DLD1 (cell line): Measurements from ENCODE around the gene PEX5L.
"Not testable (repeated sequence)": the region's sequence is repeated elsewhere in the genome, so short reads cannot be mapped to it uniquely, and the experiment has no call there.

Source experiments
- in situ Hi-C: cut with HindIII; loops from 2 replicates; pipeline ENCODE4 v1.10.0; 2017; ENCODE audit warnings: low sequenced_read_pairs

Gene PEX5L

GRCh38 chr3:179794355-179794754, 242.4 kb downstream of the PEX5L start:
- in situ Hi-C loops = no loop called here

DNA sequence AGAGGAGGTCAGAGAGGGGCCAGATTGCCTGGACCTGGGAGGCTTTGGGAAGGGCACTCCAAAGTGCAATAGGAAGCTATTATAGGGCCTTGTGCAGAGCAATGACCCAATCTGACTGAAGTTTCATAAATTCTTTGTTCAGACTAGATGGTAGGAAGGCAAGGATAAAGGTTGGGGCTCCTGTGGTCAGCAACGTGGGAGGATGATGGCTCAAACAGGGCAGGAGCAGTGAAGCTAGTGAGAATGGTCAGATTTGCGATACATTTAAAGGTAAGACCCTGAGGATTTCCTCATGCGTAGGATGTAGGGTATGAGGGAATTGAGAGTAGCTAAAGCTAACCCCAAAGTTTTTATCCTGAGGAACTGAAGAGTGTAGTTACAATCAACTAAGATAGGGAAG, 244.9 kb downstream of the PEX5L start:
- in situ Hi-C loops = no loop called here

DNA sequence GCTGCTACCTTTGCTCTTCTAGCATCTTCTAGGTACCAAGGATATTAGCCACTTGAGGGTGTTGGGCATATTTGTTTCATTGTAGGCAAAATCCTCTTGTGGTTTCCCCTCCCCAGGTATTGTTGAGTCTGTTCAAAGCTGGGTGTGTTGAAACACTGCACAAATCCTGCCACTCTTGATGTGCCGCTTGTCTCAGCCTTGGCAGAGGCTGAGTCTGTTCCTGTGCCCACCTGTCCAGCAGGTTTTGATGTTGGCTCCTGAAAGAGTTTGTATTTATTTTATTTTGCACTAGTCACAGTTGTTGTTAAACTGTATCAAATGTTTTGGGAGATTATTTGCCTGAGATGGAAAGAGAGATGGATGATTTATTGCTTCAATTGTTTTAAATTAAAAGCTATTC, 247.7 kb downstream of the PEX5L start:
- in situ Hi-C loops = no loop called here

DNA sequence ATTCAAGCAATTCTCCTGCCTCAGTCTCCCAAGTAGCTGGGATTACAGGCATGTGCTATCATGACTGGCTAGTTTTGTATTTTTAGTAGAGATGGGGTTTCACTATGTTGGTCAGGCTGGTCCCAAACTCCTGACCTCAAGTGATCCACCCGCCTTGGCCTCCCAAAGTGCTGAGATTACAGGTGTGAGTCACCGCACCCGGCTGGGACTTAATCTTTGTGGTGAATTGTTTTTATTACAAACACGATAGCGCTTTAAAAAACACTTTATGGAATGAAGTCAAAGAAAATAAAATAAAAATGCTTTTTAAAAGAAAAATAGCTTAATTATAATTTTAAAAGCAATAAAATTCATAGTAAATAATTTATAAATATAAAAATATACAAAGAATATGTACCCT, 253.9 kb downstream of the PEX5L start:
- in situ Hi-C loops = not testable (repeated sequence)

DNA sequence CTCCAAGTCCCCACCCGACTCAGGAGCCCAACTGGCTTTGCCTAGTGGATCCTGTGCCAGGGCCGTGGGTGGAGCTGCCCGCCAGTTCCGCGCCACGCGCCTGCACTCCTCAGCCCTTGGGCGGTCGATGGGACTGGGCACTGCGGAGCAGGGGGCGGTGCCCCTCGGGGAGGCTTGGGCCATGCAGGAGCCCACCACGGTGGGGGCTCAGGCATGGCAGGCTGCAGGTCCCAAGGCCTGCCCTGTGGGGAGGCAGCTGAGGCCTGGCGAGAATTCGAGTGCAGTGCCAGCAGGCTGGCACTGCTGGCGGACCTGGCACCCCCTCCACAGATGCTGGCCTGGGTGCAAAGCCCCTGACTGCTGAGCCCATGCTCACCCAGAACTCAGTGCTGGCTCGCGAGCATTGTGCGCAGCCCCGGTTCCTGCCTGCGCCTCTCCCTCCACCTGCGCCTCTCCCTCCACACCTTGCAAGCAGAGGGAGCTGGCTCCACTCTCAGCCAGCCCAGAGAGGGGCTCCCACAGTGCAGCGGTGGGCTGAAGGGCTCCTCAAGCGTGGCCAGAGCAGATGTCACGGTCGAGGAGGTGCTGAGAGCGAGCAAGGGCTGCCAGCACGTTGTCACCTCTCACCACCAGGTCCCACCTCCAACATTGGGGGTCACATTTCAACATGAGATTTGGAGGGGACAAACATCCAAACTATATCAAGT, 261.2 kb downstream of the PEX5L start:
- in situ Hi-C loops = no loop called here

DNA sequence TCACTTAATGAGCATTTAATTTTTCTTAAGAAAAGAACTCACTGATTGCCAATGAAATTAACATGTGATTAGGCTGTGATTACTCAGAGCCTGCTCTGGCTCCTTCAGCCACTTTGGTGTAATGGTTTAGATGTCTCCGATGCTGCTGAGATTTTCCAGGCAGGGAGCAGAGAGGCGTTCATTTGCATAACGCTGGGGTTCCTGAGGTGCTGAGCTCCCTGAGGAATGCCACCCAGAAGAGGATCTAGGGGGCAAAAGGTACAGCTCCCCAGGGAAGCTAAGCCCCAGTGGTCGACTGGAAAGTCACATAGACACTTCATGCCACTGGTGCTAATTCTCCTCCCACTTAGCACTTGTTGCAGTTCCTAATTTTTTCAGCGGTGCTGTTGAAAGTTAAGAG, 264.4 kb downstream of the PEX5L start:
- in situ Hi-C loops = no loop called here

DNA sequence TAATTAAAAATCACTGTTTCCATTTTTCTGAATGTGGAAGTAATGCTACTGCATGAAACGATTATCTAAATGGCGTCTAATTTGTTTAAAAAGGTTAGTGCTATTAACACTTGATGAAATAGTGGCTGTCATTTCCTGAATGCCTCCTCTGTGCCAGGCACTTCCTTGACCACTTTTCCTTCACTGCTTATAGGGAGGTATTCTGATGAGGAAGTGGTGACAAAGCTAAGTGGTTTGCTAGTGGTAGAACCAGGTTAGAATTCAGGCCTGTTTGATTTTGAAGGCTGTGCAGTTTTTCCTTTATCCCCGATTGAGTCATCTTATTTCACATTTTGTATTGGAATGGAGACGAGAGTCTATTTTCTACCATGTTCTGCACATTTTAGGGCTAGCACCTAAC, 264.9 kb downstream of the PEX5L start:
- in situ Hi-C loops = no loop called here

GRCh38 chr3:179769411-179770247, 267.1 kb downstream of the PEX5L start:
- in situ Hi-C loops = no loop called here

DNA sequence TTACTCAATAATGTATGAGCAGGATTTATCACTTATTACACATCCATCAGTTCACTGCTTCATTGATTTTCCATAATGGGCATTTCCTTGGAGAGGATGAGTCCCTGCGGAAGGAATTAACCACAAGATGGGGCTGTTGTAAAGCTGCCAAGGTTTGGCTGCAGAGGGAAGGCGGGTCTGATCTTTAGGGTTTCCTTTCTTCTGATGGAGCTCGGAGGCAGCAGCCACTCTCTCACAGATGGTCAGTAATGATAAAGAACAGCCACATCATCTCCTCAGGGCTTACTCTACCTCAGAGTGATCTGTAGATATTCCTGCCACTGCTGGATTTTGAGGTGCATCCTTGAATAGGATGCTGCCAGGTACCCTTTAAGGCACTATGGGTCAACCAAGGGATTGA, 268.7 kb downstream of the PEX5L start:
- in situ Hi-C loops = no loop called here

DNA sequence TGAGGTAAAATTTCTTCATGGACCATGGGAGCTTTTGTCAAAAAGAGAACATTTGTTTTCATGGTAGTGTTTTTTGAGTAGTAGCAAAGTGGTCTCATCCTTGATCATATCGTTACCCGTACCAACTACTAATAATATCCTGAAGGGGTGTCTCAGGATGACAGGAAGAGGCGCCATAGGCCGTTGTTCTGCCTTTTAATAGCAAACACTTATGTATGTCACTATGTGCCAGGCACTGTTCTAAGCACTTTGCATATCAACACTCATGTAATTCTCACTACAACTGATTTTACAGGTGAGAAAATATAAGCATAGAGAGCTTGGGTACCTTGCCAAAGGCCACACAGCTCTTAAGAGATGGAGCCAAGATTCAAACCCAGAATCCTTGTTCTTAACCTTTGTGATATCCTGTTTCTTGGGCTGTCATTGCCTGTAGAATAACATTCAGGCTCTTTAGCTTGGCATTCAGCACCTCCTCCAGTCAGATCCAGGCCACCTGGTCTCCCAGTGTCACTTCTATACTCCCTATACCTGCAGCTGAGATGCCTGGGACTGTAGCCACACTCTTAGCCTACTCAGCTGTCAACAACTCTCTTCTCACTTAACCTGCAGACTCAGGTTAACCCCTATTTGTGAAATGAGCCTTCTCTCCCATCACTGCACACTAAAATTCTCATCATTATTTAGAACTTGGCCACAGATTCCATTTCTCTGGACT, 270.2 kb downstream of the PEX5L start:
- in situ Hi-C loops = no loop called here

DNA sequence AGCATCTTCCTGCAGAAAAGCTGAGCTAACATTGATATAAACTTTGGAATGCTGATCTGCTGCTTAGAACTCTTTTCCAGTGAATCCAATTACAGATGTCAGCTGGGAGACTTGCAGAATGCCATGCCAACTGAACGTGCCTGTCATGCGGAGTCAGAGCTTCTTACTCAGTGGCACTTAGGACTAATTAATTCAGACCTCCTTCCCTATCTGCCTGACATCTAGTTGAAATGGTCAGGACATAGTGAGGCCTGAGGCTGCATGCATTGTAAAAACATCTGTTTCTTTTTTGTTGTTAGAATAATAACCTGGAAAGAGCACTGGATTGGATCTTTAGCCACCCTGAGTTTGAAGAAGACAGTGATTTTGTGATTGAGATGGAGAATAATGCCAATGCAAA, 271.3 kb downstream of the PEX5L start:
- in situ Hi-C loops = no loop called here

DNA sequence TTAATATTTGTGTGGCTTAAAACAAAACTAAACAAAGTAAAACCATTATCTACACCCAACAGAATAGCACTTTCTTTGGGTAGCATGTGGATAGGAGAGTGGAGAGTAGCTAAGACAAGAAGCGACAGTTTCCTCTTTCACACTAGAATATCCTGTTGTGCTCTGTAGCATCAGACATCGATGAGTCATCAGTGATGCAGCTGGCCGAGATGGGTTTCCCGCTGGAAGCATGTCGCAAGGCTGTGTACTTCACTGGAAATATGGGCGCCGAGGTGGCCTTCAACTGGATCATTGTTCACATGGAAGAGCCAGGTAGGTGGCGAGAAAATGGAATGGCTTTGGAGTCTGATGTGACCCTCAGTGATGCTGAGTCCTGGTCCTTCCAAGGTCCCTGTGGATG, 275.8 kb downstream of the PEX5L start:
- in situ Hi-C loops = no loop called here

GRCh38 chr3:179750720-179751328, 285.9 kb downstream of the PEX5L start:
- in situ Hi-C loops = no loop called here

DNA sequence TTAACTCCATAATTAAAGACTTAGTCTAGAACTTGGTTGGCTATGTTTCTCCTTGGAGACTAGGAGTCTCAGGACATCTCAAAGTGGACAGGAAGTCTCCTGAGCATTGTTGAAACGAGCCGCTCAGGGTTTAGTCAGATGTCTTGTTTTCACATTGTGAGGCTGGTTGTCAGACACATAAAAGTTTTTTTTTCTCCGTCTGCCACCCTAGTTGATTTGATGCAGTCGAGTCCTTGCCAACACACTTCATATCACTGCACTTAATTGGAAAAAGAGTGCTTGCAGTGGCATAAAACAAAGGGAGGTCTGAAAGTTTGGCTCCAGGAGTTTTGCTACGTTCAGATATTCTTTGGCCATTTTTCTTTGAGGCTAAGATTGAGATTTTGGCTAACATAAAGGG, 291.0 kb downstream of the PEX5L start:
- in situ Hi-C loops = no loop called here

GRCh38 chr3:179745079-179745478, 291.7 kb downstream of the PEX5L start:
- in situ Hi-C loops = no loop called here
